Brain microvascular endothelial cell (primary cell): ENCODE results near the gene CCDC85A.

Experiments used
- DNase-seq: peaks from one replicate; pipeline ENCODE4 v3.0.0-alpha.2; 2020
- H3K27ac ChIP-seq: fragments of 250-450 bp; sonication (Bioruptor Pico); 2 replicates; pipeline ENCODE4 v1.5.1; 2020; ENCODE audit warnings: mild to moderate bottlenecking, moderate library complexity
- H3K27me3 ChIP-seq: fragments of 250-450 bp; sonication (Bioruptor Pico); replicated peaks from 2 replicates; pipeline ENCODE4 v1.5.1; 2020; ENCODE audit warnings: mild to moderate bottlenecking
- H3K36me3 ChIP-seq: fragments of 250-450 bp; sonication (Bioruptor Pico); replicated peaks from 2 replicates; pipeline ENCODE4 v1.5.1; 2020; ENCODE audit warnings: mild to moderate bottlenecking
- H3K4me3 ChIP-seq: 2 replicates; pipeline ENCODE4 v1.5.1; 2011; ENCODE audit warnings: low read depth, mild to moderate bottlenecking, control low read depth, low read length, moderate library complexity
- CTCF ChIP-seq: IDR thresholded peaks from 2 replicates; pipeline ENCODE4 v1.5.1; 2011; ENCODE audit warnings: low read depth, mild to moderate bottlenecking, moderate library complexity, low read length, control low read depth, inconsistent platforms; ENCODE audit errors: missing control alignments
- in situ Hi-C: cut with HindIII; loops from 2 replicates; pipeline ENCODE4 v1.10.0; 2017; ENCODE audit warnings: low sequenced_read_pairs, low pct_ligation_motif_present

The CCDC85A gene

DNA sequence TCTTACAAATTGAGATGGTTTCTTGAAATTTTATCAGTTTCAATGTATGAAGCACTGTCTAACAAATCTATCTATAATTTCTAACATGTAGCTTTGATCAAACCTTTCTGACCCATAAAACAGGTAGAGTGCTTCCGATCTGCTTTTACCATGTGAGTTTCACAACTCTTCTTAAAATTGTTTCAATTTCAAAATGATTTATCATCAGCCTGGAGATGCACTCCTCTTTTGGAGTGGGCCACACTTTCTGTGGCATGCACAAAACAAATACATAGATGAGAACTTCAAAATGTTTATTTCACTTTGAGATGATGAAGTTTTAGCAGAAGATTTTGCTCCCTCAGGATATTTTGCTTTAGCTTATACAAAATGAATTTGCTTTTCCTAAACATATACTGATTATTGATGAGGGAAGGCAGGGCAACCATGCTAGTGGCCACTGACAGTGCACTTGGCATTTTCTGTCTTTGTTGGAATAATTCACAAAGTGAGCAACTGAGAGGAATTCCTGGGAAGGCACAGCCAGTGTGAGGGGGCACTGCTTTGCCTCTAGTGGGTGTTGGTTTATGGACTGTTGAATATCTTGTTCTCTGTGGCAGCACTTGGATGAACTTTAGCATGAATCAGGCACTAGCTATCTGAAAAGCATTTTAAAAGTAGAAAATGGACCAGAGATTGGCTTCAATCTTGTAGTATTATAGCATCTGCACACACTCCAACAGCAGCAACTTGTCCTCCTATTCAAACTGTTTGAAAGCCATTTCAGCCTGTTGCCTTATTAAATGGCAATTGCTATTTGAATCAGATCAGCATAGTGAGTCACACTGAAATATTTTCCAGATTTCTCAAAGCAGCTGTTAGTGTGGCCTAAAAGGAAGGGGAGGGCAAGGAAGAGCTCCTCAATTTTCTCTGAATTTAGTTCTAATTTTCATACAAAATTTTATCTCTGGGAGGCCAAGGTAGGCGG, 193.2 kb downstream of the CCDC85A start:
- no peak for TF ChIP-seq CTCF
- H3K36me3 ChIP-seq = no peaks in the 10 kb centered on the region
- in situ Hi-C loops = no loop called here
- no peaks in the 10 kb centered on the region for H3K27me3 ChIP-seq
- no peak overlapping the region for H3K4me3 ChIP-seq
- no peak overlapping the region for H3K27ac ChIP-seq
- no peak for DNase-seq

- no peaks in the 10 kb centered on the region for H3K36me3 ChIP-seq
- DNase-seq = no peak
- TF ChIP-seq CTCF = no peak
- no peak overlapping the region for H3K4me3 ChIP-seq
- in situ Hi-C loops = no loop called here
- H3K27me3 ChIP-seq = no peaks in the 10 kb centered on the region
- no peak overlapping the region for H3K27ac ChIP-seq
These were observed 195.3 kb downstream of the CCDC85A start for GRCh38 chr2:56379066-56379465.

- DNase-seq = no peak
- in situ Hi-C loops = no loop called here
- TF ChIP-seq CTCF = no peak
- H3K27ac ChIP-seq = no peak overlapping the region
- H3K4me3 ChIP-seq = no peak overlapping the region
- no peaks in the 10 kb centered on the region for H3K27me3 ChIP-seq
- H3K36me3 ChIP-seq = no peaks in the 10 kb centered on the region
These were observed 197.1 kb downstream of the CCDC85A start for GRCh38 chr2:56380861-56381260.

GRCh38 chr2:56382466-56382865, 198.7 kb downstream of the CCDC85A start:
- Histone ChIP-seq H3K27me3 (no peaks in the 10 kb centered on the region), H3K36me3 (no peaks in the 10 kb centered on the region), H3K27ac (no peak overlapping the region), H3K4me3 (no peak overlapping the region)
- TF ChIP-seq CTCF = no peak
- DNase-seq = no peak
- in situ Hi-C loops = no loop called here

- DNase-seq = no peak
- no peaks in the 10 kb centered on the region for H3K27me3 ChIP-seq
- TF ChIP-seq CTCF = no peak
- in situ Hi-C loops = no loop called here
- no peaks in the 10 kb centered on the region for H3K36me3 ChIP-seq
- no peak overlapping the region for H3K27ac ChIP-seq
- no peak overlapping the region for H3K4me3 ChIP-seq
These were observed 202.9 kb downstream of the CCDC85A start for GRCh38 chr2:56386657-56387056.

GRCh38 chr2:56390644-56391043, 206.9 kb downstream of the CCDC85A start:
- no peak for TF ChIP-seq CTCF
- no peak for DNase-seq
- no peak overlapping the region for H3K4me3 ChIP-seq
- in situ Hi-C loops = no loop called here
- H3K27me3 ChIP-seq = no peaks in the 10 kb centered on the region
- H3K27ac ChIP-seq = no peak overlapping the region
- no peaks in the 10 kb centered on the region for H3K36me3 ChIP-seq
